HEK293 (cell line): Measurements from ENCODE around the gene PRRT1B.

Source experiments
- CTCF ChIP-seq: fragments of 450-650 bp; formaldehyde crosslinking; IDR thresholded peaks from 2 replicates; pipeline ENCODE4 v1.5.1; 2016; ENCODE audit warnings: missing biosample characterization, missing genetic modification characterization
- HOXC10 ChIP-seq: sonication (generic); formaldehyde crosslinking; IDR thresholded peaks from 2 replicates; pipeline ENCODE4 v1.8.1; 2023; ENCODE audit warnings: mild to moderate bottlenecking, missing genetic modification reagents
- ZBTB8A ChIP-seq: fragments of 450-650 bp; formaldehyde crosslinking; IDR thresholded peaks from 2 replicates; pipeline ENCODE4 v1.5.1; 2016; ENCODE audit warnings: missing biosample characterization, missing genetic modification characterization

DNA sequence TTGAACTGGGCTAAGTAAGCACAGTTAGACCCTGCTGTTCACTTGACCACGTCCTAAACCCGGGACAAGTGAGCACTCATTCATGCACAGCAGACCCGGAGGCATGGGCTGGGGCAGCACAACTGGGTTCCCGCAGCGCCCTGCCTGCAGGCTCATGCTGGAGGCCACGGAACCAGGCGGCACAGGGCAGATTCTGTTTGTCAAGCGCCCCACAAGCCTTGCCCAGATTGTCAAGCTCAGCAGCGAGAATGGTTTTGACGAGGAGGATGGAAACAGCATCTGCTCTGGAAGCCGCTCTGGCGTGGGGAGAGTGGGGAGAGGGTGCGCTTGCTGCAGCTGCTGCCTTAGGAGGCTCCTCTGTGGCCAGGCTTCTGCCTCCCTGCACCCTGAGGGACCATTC lies 32.7 kb downstream of the PRRT1B start:
- TF ChIP-seq HOXC10 (CRISPR knock-in tag) (no peak), CTCF (tag by site-specific recombination) (no peak), ZBTB8A (tag by site-specific recombination) (no peak)
